Midbrain (tissue), 1 donor: Measurements from ENCODE around the gene TIAL1.
"Not testable (repeated sequence)": the region's sequence is repeated elsewhere in the genome, so short reads cannot be mapped to it uniquely, and the experiment has no call there.

ENCODE experiments used
- DNase-seq: peaks from one replicate; lab custom pipeline; 2025; lab: John Stamatoyannopoulos, UW

The TIAL1 gene

DNA sequence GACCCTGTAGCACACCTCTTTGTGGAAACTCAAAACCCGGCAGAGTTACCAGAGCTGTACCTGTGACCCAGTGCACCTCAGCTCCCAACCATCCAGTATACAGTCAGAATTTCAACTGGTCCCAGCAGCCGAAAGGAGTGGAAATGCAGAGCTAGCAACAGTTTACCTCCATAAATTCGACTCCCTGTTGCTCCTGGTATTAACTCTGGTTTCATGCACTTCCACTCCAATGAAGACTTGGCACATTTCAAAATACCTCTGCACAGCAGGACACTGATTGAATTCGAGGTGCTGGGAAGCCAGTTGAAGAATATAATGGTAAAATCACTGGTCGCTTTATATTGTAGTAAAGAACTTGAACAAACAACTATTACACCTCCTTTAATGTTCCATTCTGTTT lies 17.9 kb upstream of the TIAL1 start:
- DNase-seq, result no peak

DNA sequence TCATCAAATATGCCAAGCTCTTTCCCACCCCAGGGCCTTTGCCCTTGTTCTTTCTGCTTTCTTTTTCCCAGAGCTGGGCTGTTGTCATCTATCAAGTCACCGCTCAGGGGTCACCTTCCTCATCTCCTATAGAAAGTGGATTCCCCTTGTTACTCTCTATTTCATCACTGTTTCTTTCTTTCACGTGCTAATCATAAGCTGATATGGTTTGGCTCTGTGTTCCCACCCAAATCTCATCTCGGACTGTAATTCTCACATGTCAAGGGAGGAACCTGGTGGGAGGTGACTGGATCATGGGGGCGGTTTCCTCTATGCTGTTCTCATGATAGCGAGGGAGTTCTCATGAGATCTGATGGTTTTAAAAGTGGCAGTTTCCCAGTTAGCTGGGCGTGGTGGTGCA lies 17.0 kb upstream of the TIAL1 start:
- no peak for DNase-seq

DNA sequence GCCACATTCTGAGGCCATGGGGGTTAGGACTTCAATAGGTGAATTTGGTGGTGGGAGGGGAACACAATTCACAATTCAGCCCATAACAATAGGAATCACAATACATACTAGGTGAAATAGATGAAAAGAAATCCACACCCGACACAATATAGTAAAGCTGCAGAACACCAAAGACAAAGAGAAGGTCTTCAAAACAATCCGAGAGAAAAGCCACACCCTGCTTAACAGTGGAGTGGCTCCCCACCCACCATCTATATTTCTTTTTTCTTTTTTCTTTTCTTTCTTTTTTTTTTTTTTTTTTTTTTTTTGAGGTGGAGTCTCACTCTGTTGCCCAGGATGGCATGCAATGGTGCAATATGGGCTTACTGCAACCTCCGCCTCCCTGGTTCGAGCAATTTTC lies 14.7 kb upstream of the TIAL1 start:
- DNase-seq, result no peak

DNA sequence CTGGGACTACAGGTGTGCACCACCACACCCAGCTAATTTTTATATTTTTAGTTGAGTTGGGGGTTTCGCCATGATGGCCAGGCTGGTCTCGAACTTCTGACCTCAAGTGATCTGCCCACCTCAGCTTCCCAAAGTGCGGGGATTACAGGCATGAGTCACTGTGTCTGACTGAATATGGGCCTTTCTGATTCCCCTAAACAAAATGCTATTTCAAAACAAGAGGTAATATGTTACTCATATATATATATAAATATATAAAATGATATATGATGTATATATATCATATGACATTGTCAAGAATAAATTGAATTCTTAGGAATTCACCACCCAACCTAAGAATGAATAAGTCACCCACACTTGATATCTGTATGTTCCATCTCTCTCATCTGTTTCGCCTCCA lies 12.8 kb upstream of the TIAL1 start:
- no peak for DNase-seq

DNA sequence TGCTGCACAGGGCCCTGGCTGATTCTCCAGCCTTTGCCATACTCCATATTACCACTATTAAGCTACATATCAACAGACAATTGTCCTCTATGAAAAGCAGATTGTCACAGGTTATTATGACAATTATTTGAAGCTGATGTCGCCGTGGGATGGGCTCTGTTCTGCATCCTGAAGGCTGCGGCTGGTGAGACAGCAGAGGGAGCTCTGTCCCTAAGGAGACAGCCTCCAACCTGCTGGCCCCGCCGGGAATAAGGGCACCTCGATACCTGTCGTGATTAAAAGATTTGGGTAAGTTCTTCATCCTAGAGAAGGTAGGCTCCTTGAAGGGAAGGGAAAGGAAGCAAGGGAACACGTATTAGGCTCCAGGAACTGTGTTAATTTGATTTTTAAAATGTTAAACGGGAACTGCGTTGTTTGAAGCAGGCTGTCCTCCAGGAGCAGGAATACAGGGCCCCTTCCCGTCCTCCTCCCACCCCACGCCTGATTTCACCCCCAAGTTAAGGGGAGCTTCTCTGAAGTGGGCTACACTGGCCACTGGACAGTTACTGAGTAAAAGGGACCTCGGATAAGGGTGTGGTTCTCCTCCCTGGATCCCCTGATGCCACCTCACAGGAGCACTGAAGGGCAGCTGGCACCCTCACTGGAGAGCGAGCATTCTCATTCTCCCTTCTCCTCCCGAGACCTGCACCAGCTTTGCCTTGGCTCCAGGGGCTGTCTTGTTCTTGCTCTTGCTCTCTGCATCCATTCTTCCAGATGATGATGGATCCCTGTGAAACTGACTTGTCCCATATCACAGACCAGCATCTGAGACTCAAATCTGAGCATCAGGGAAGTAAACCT lies 11.8 kb upstream of the TIAL1 start:
- DNase-seq, result peak; percentile 39

DNA sequence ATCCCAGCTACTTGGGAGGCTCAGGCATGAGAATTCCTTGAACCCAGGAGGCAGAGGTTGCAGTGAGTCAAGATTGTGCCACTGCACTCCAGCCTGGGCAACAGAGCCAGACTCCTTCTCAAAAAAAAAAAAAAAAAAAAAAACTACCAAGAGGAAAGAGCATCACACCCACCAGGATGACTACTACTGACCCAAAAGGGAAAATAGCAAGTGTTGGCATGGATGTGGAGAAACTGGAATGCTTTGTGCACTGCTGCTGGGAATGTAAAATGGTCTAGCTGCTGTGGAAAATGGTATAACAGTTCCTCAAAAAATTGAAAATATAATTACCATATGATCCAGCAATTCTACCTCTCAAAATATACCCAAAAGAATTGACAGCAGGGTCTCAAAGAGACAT lies 7.7 kb upstream of the TIAL1 start:
- DNase-seq, result no peak

DNA sequence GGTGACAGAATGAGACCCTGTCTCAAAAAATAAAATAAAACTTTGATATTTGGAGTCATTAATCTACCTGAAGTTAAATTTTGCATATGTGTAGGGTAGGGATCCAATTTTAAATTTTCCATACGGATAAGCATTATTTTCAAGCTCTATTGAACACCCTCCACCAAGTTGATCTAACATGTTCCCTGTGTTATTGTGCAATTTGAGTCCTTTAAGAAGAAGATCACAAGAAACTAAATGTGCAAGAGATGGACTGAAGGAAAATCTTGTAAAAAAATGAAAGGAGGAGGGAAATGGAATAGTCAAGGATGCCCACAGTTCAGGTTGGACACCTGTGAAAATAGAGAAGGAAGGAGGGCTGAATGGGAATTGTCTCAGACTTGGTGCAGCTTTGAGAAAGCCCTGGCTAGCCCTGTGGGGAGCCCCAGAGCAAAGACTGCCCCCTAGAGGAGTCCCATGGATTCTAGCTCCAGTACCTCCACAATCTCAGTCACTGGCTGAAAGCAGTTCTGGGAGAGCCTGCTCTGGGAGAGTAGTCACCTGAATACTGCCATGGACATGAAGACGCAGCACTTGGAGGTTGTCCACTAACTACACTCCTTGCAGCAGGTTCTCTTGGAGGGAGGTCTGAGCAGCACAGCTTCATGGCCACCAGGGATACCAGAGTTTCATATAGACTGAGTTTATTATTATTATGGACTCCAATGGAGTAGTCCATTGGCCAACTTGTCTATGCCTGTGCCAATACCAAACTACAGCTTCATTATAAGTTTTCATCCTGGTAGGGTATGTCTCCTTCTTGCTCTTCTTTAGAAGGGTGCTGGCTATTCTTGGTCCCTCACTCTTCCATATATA lies 5.7 kb upstream of the TIAL1 start:
- DNase-seq, result no peak

DNA sequence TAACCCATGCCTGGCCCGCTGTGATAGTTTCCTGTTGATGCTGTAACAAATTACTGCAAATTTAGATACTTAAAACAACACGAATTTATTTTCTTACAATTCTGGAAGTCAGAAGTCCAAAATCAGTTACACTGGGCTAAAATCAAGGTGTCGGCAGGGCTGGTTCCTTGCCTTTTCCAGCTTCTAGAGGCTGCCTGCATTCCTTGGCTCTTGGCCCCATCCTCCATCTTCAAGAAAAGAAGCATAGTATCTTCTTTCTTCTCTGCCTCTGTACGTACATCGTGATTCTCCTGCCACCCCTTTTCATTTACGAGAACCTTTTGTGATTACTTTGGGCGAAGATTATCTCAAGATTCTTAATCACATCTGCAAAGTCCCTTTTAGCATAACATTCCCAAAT lies 1.6 kb upstream of the TIAL1 start:
- no peak for DNase-seq

DNA sequence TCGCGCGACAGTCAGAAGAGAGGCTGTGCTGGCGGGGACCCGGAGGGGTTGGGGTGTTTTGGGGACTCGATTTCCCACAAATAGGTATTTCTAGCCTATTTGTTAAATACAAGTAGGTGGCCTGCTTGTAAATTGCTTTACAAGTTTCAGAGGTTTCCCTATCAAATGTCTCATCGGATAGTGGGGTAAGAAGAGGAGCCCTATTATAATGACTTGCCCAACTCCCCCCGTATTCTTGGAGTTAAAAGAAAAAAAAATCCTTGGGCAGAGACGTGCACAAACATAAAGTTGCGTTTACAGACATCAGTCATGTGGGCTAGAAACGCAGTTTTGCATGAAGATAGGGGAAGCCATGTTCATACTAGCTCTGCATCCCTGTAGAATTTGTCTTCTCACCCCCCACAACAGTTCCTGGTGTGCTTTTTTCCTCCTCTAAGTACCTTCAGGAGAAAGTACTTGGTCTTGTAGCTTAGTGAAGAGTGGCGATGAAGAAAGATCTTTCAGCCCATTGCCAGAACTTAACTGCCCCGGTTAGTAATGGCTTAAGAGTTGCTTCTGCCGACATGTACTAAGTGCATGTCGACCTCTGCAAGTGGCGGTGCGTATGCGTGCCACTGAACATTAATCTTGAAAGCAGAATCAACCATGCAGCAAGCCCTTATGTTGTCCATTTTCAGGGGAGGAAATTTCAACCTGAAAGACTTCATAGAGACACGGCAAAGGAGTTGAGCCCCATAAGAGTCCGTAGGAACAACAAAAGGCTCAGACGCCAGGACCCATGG lies 832 bp upstream of the TIAL1 start:
- DNase-seq, result no peak

DNA sequence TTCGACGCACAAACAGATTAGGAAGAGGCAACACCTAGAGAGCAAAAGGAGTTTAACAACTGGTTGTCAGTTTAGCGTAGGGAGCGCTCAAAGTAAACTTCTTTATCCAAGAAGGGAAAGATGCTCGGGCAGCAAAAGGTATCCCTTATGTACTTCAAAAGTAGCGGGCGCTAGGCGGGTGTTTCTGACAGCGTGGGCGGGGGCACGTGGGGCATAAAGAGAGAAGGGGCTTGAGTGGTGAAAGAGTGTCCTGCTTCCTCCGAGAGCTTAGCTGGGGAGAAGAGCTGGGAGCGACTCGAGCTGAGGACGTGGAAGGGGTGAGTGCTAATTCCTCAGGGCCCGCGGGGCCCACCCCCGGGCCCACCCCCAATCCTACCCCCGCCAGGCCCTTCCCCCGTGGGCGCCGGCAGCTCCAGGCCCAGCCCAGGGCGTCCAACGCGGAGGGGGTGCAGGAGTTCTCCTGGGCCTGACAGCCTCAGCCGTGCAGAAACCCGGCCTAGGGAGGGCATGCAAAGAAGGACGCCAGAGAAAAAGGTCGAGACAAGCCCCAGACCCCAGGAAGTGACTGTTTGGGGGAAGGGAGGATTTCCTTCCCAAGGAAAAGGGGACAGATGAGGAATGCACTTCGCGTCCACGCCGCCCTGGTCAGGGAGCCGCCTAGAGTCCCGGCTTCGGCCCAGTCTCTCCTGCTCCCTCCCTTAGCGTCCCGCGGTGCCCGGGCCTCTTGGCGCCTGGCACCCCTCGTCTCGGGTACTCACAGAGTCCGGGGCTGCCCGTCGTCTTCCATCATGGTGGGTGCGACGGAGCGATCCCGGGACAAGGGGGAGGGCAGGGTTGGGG lies 868 bp downstream of the TIAL1 start:
- DNase-seq, result peak; percentile 54

DNA sequence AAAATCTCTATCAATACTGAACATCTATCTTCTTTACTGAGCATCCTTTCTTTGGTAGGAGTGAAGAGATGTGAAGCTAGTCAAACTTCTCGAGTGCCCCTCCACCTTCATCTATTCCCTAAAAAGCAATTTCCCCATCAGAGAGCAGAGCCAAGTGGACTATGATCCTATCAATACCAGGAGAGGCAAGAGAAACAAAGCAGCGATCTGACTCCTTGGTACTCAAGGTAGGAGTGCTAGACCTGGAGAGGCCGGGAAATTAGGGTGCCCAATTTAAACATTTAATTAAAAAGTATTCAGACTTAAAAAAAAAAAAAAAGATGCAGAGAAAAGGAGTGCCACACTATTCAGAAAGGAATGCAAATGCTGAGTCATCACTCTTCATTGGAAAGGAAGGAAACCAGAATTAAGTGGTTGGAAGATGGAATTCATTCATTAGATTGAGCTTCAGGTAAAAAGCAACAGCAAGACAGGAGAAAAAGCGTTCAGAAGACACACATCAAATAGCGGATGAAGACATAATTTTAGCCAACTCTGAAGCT lies 1.6 kb downstream of the TIAL1 start:
- no peak for DNase-seq

DNA sequence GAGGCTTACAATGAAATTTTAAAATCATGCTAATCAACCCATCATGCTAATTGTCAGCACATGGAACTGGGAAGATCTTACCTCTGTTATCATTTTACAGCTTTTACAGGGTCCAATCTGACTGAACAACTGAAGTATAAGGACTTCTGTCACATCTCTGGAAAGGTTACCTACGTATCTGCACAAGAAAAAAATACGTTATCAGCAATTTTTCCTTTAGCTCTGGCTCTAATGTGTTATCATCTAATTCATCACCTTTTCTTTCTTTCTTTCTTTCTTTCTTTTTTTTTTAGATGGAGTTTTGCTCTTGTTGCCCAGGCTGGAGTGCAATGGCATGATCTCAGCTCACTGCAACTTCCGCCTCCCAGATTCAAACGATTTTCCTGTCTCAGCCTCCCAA lies 8.7 kb downstream of the TIAL1 start:
- DNase-seq, result no peak

DNA sequence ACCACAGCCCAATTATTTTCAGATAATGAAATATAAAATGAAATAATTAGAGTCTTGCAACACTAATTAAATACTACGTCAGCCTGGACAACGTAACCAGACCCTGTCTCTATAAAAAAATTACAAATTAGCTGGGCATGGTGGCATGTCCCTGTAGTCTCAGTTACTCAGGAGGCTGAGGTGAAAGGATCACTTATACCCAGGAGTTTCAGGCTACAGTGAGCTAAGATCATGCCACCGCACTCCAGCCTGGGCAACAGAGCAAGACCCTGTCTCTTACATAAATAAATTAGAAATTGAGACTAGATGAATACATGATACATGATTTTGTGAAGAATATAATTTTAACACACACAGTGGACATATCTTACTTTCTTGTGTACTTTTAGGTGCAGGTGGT lies 18.4 kb downstream of the TIAL1 start:
- no peak for DNase-seq

DNA sequence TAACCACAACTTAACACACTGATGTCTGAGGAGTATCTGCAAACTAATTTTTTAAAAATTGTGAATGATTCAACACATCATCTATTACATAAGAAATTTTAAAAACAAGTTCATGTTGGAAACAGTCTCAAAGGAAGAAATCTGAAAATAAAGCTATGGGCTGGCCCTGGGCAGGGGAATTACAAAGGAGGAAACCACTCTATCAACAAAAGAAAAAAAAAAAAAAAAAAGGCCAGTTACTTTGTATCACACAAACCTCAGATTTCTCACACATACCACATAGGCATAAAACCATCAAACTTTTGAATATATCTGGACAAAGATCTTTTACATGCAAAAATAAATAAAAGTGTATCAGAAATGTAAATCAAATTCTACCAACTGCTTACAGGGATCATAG lies 20.8 kb downstream of the TIAL1 start:
- no peak for DNase-seq

DNA sequence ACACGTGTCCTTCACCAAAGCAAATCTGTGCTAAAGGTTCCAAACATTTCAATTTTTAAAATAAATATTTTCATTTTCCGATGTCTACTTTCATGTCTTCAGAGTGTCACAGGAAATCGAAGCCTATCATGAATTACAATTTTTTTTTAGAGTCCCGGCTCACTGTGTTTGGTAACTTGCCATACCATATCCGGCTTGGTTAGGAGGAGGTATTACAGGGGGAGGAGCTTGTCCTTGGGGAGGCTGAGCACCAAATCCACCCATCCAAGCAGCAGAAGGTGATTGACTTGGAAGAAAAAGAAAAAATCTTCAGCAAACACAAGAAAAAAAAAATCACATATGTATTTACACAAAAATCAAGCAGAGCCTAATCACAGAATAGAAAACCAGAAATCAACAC lies 21.3 kb downstream of the TIAL1 start:
- DNase-seq, result no peak

DNA sequence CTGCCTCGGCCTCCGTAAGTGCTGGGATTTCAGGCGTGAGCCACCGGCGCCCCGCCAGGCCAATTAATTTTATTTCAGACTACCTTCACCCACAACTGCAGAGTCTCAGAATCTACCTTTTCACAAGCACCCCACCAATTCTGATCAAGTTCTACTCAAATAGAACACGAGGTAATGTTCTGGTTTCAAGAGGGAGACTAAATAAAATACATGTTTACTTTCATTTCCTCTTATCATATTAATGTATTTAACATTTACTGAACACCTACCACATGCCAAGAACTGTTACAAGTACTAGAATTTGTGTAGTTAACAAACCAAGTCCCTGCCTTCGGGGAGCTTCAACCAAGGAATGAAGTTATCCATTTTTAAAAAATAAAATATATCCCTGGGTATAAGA lies 28.8 kb downstream of the TIAL1 start:
- no peak for DNase-seq

DNA sequence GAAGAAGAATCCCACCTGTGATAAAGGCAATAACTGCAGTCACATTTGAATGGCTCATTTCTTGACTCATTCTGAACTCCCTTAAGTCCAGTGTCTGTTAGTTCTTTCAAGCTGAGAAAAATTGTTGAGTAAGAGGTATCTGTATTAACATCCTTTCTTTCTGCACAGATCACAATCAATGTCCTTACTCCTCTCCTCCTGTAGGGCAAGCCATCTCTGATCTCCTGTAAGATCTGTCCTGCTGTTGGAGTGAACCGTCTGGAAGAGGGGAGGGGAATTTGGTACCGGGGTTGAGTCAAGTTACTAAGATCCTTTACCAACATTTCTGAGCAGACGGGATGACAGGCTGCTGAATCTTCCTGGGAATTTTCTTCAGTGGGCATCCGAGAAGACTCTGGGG lies 34.7 kb downstream of the TIAL1 start:
- no peak for DNase-seq

DNA sequence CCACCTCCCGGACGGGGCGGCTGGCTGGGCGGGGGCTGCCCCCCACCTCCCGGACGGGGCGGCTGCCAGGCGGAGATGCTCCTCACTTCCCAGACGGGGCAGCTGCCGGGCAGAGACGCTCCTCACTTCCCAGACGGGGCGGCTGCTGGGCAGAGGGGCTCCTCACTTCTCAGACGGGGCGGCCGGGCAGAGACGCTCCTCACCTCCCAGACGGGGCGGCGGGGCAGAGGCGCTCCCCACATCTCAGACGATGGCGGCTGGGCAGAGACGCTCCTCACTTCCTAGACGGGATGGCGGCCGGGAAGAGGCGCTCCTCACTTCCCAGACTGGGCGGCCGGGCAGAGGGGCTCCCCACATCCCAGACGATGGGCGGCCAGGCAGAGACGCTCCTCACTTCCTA lies 37.3 kb downstream of the TIAL1 start:
- not testable (repeated sequence) for DNase-seq

DNA sequence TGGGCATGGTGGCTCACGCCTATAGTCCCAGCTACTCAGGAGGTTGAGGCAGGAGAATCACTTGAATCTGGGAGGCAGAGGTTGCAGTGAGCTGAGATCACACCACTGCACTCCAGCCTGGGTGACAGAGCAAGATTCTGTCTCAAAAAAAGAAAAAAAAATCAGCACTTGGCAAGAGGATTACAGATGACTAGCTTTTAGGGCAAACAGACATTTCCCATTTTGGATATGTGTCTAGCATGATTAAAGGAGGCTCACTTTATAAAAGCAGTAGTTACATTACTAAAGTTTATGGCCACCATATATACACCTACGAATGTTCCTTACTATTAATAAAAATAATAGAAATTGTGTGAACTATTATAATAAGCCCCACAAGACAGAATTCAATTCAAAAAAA lies 40.7 kb downstream of the TIAL1 start:
- DNase-seq, result not testable (repeated sequence)

DNA sequence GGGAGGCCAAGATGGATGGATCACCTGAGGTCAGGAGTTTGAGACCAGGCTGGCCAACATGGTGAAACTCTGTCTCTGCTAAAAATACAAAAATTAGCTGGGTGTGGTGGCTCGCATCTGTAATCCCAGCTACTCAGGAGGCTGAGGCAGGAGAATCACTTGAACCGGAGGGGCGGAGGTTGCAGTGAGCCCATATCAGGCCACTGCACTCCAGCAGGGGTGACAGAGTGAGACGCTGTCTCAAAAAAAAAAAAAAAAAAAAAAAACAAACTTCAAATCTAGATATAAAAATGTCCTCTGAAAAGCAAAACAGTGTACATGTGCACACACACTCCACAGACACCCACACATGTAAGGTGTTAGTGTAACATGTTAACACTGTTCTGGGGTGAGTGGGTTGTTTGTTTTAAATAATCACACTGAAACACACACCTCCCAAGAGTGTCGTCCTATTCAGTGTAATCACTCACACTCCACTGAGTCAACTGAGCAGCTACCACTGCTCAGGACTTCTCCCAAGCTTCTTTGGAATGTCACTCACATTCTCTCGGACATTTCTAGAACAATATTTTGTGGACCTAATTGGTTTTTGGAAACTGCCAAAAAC lies 41.5 kb downstream of the TIAL1 start:
- no peak for DNase-seq

DNA sequence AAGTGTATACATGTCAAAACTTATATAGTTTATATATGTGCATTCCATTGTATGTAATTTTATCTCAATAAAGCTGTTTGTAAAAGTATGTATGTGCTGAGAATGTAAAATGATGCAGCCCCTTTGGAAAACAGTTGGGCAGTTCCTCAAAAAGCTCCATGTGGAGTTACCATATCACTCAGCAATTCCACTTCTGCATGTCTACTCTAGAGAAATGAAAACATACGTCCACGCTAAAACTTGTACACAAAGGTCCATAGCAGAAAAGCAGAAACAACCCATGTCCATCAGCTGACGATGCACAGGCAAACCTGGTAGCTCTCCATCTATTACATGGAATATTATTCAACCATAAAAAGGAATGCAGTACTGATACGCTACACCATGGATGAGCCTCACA lies 45.9 kb downstream of the TIAL1 start:
- DNase-seq, result no peak
